OCI-LY3 (cell line): ENCODE measurements around the gene SPINK2.

Experiments used
- CTCF ChIP-seq: fragments of 200-600, 300-600 bp; sonication (generic); IDR thresholded peaks from 2 replicates; pipeline ENCODE4 v1.5.1; 2014; ENCODE audit warnings: antibody characterized with exemption, low read length, low read depth
- EZH2phosphoT487 ChIP-seq: fragments of 200-600 bp; shearing (Covaris generic); IDR thresholded peaks from 2 replicates; pipeline ENCODE4 v1.6.1; 2018; ENCODE audit warnings: antibody characterized with exemption, mixed run types, low read depth

- TF ChIP-seq CTCF (no peak), EZH2phosphoT487 (no peak)
Observed at GRCh38 chr4:56863441-56864139, 42.1 kb upstream of the SPINK2 start.
